Sigmoid colon (tissue), 4 donors: ENCODE data around the gene GBF1.

Source experiments
- CTCF ChIP-seq, 4 experiments: fragments of 450-650 bp in 3 of 4; fragments of 200-600 bp in 1 of 4; IDR thresholded peaks; one replicate each; pipeline ENCODE4 v1.5.1; 2016 to 2019; ENCODE audit warnings: antibody characterized with exemption in 4 of 4, mild to moderate bottlenecking in 3 of 4, moderate library complexity in 2 of 4
- EP300 ChIP-seq, 4 donors: sonication (generic); formaldehyde crosslinking; IDR thresholded peaks; one replicate each; pipeline ENCODE4 v1.6.1; 2017; ENCODE audit warnings: antibody characterized with exemption in 4 of 4

- TF ChIP-seq EP300 (IDR thresholded peaks at IDR 0.05) (no peak), CTCF (IDR thresholded peaks at IDR 0.05) (no peak)
Measured at GRCh38 chr10:102254426-102254825, 9.1 kb downstream of the GBF1 start.
